H9 (cell line): ENCODE results near the gene PRKAG2. TPM values are rescaled to one million over a fixed set of nuclear protein-coding genes. Genes with fewer than 3 reads are reported as not detected.

Experiments used
- DNase-seq: peaks from one replicate; pipeline ENCODE4 v3.0.0-alpha.2; 2017
- H2AFZ ChIP-seq: one replicate; pipeline ENCODE4 v1.6.1; 2013; ENCODE audit warnings: mild to moderate bottlenecking, low read length, control low read depth, moderate library complexity
- H2AK5ac ChIP-seq: 2 replicates; pipeline ENCODE4 v1.6.1; 2013; ENCODE audit warnings: low read length, control low read depth, mixed read lengths; ENCODE audit not compliant: insufficient read length
- H2BK120ac ChIP-seq: one replicate; pipeline ENCODE4 v1.6.1; 2013; ENCODE audit warnings: low read depth, mild to moderate bottlenecking, low read length, control low read depth, inconsistent platforms; ENCODE audit not compliant: poor library complexity, severe bottlenecking
- H2BK12ac ChIP-seq: 2 replicates; pipeline ENCODE4 v1.6.1; 2013; ENCODE audit warnings: low read length, control low read depth, mixed read lengths, low read depth; ENCODE audit not compliant: insufficient read length
- H2BK15ac ChIP-seq: 2 replicates; pipeline ENCODE4 v1.6.1; 2013; ENCODE audit warnings: low read depth, low read length, control low read depth
- H2BK20ac ChIP-seq: one replicate; pipeline ENCODE4 v1.6.1; 2013; ENCODE audit warnings: low read depth, mild to moderate bottlenecking, low read length, control low read depth, inconsistent platforms; ENCODE audit not compliant: poor library complexity, severe bottlenecking
- H2BK5ac ChIP-seq: 2 replicates; pipeline ENCODE4 v1.6.1; 2013; ENCODE audit warnings: low read length, control low read depth, mixed read lengths; ENCODE audit not compliant: insufficient read length
- H3K14ac ChIP-seq: 2 replicates; pipeline ENCODE4 v1.6.1; 2013; ENCODE audit warnings: low read length, control low read depth; ENCODE audit not compliant: insufficient read depth
- H3K18ac ChIP-seq: 2 replicates; pipeline ENCODE4 v1.6.1; 2013; ENCODE audit warnings: low read depth, mild to moderate bottlenecking, mixed read lengths, low read length, control low read depth; ENCODE audit not compliant: insufficient read length
- H3K23ac ChIP-seq: 2 replicates; pipeline ENCODE4 v1.6.1; 2013; ENCODE audit warnings: low read length, control low read depth, mixed read lengths, low read depth; ENCODE audit not compliant: insufficient read length
- H3K23me2 ChIP-seq: 2 replicates; pipeline ENCODE4 v1.6.1; 2013; ENCODE audit warnings: low read depth, mild to moderate bottlenecking, mixed read lengths, low read length, control low read depth; ENCODE audit not compliant: insufficient read length, poor library complexity, severe bottlenecking
- H3K27ac ChIP-seq: 2 replicates; pipeline ENCODE4 v1.5.1; 2013; ENCODE audit warnings: low read length, control low read depth, mixed read lengths, low read depth; ENCODE audit not compliant: insufficient read length
- H3K27me3 ChIP-seq: 2 replicates; pipeline ENCODE4 v1.6.1; 2013; ENCODE audit warnings: low read length, control low read depth, inconsistent platforms; ENCODE audit not compliant: insufficient read depth
- H3K4ac ChIP-seq: 2 replicates; pipeline ENCODE4 v1.6.1; 2013; ENCODE audit warnings: low read depth, mild to moderate bottlenecking, control low read depth, inconsistent platforms, low read length, moderate library complexity
- H3K4me1 ChIP-seq: 2 replicates; pipeline ENCODE4 v1.6.1; 2013; ENCODE audit warnings: low read length, control low read depth, inconsistent platforms; ENCODE audit not compliant: insufficient read depth
- H3K4me2 ChIP-seq: 2 replicates; pipeline ENCODE4 v1.6.1; 2013; ENCODE audit warnings: low read length, control low read depth, mixed read lengths; ENCODE audit not compliant: insufficient read length, insufficient read depth
- H3K56ac ChIP-seq: 2 replicates; pipeline ENCODE4 v1.6.1; 2013; ENCODE audit warnings: low read depth, mild to moderate bottlenecking, mixed read lengths, low read length, control low read depth; ENCODE audit not compliant: insufficient read length
- H3K79me1 ChIP-seq: 2 replicates; pipeline ENCODE4 v1.6.1; 2013; ENCODE audit warnings: low read depth, mild to moderate bottlenecking, moderate library complexity, low read length, control low read depth, inconsistent platforms; ENCODE audit not compliant: insufficient read depth, poor library complexity, severe bottlenecking
- H3K79me2 ChIP-seq: 2 replicates; pipeline ENCODE4 v1.6.1; 2013; ENCODE audit warnings: low read length, control low read depth, inconsistent platforms; ENCODE audit not compliant: insufficient read depth
- H3K9ac ChIP-seq: 2 replicates; pipeline ENCODE4 v1.6.1; 2013; ENCODE audit warnings: low read length, control low read depth, mixed read lengths; ENCODE audit not compliant: insufficient read length; ENCODE audit errors: extremely low read depth
- H3K9me3 ChIP-seq: one replicate; pipeline ENCODE4 v1.6.1; 2013; ENCODE audit warnings: low read depth, low read length, inconsistent platforms; ENCODE audit not compliant: control insufficient read depth
- H3T11ph ChIP-seq: one replicate; pipeline ENCODE4 v1.6.1; 2013; ENCODE audit warnings: mild to moderate bottlenecking, low read length, control low read depth, inconsistent platforms
- H4K20me1 ChIP-seq: one replicate; pipeline ENCODE4 v1.6.1; 2013; ENCODE audit not compliant: control insufficient read depth, insufficient read length, insufficient read depth
- H4K5ac ChIP-seq: 2 replicates; pipeline ENCODE4 v1.6.1; 2013; ENCODE audit warnings: low read depth, mild to moderate bottlenecking, mixed read lengths, low read length, control low read depth; ENCODE audit not compliant: insufficient read length
- H4K8ac ChIP-seq: replicated peaks from 2 replicates; pipeline ENCODE4 v1.6.1; 2013; ENCODE audit warnings: low read length, control low read depth, mixed read lengths, low read depth; ENCODE audit not compliant: insufficient read length
- H4K91ac ChIP-seq: 2 replicates; pipeline ENCODE4 v1.6.1; 2013; ENCODE audit warnings: low read depth, mild to moderate bottlenecking, moderate library complexity, mixed read lengths, low read length, control low read depth; ENCODE audit not compliant: insufficient read length
- H3K27ac Mint-ChIP-seq, 3 experiments: 2 replicates in 2 of 3; 3 replicates in 1 of 3; pipeline ENCODE4 v1.8.0; 2020 to 2021; ENCODE audit warnings: mixed read lengths in 3 of 3, mild to moderate bottlenecking in 1 of 3, moderate library complexity in 1 of 3
- H3K27me3 Mint-ChIP-seq: 2 replicates; pipeline ENCODE4 v1.8.0; 2021; ENCODE audit warnings: low read depth, mild to moderate bottlenecking, moderate library complexity, mixed read lengths
- H3K36me3 Mint-ChIP-seq, 3 experiments: 2 replicates in 2 of 3; 3 replicates in 1 of 3; pipeline ENCODE4 v1.8.0; 2020 to 2021; ENCODE audit warnings: low read depth in 3 of 3, mixed read lengths in 3 of 3; ENCODE audit not compliant: insufficient read depth in 1 of 3
- H3K4me1 Mint-ChIP-seq, 2 experiments: 2 replicates each; pipeline ENCODE4 v1.8.0; 2020; ENCODE audit warnings: mixed read lengths in 2 of 2
- H3K4me3 Mint-ChIP-seq, 2 experiments: 2 replicates in 1 of 2; 3 replicates in 1 of 2; pipeline ENCODE4 v1.8.0; 2020 to 2021; ENCODE audit warnings: mild to moderate bottlenecking in 2 of 2, mixed read lengths in 2 of 2, moderate library complexity in 1 of 2
- H3K9me3 Mint-ChIP-seq, 2 experiments: 2 replicates in 1 of 2; 3 replicates in 1 of 2; pipeline ENCODE4 v1.8.0; 2020; ENCODE audit warnings: mild to moderate bottlenecking in 2 of 2, mixed read lengths in 2 of 2, moderate library complexity in 1 of 2
- CTCF ChIP-seq: fragments of 200-600 bp; sonication (generic); conservative IDR thresholded peaks from 3 replicates; pipeline ENCODE4 v1.8.0; 2021; ENCODE audit warnings: antibody characterized with exemption, mild to moderate bottlenecking
- WGBS: extraction: QIAGEN DNeasy Blood & Tissue Kit; methylation state at CpG from one replicate; pipeline ENCODE4 v1.1.7; 2013; ENCODE audit warnings: missing lambda C conversion rate, low lambda C conversion rate, mixed read lengths; ENCODE audit not compliant: insufficient read length; ENCODE audit errors: extremely low coverage; 5-methylcytosine and 5-hydroxymethylcytosine counted together
- total RNA-seq: library from RNA; stranded (reverse); gene quantifications from 2 replicates; pipeline ENCODE4 v1.2.1, GENCODE V29; 2021

The PRKAG2 gene
- total RNA-seq, 1 experiment from 2014 or later, result 11.8 TPM

- Histone ChIP-seq H3K27me3 (no peaks in the 10 kb centered on the region), H4K91ac (no peak overlapping the region), H2AK5ac (no peak overlapping the region), H3K79me2 (no peaks in the 10 kb centered on the region), H3T11ph (no peak overlapping the region), H3K14ac (no peak overlapping the region), H3K23me2 (no peaks in the 10 kb centered on the region), H3K9ac (no peak overlapping the region), H3K4ac (no peak overlapping the region), H2BK20ac (no peak overlapping the region), H3K56ac (no peak overlapping the region), H2BK5ac (no peak overlapping the region), H4K8ac (no peak overlapping the region), H3K4me1 (peaks cover 5% of the 10 kb centered on the region; the same call in 1 of the 2 replicates), H3K27ac (no peak overlapping the region), H2AFZ (no peak overlapping the region), H4K20me1 (no peaks in the 10 kb centered on the region), H3K79me1 (no peaks in the 10 kb centered on the region), H3K9me3 (no peaks in the 10 kb centered on the region), H3K18ac (no peak overlapping the region), H2BK120ac (no peak overlapping the region), H4K5ac (no peak overlapping the region), H2BK12ac (no peak overlapping the region), H3K23ac (no peak overlapping the region), H3K4me2 (no peak overlapping the region), H2BK15ac (no peak overlapping the region)
- H3K36me3 Mint-ChIP-seq, result no peaks in the 10 kb centered on the region; a peak in 1 of 7 replicates
- H3K27ac Mint-ChIP-seq, result no peak overlapping the region
- H3K4me3 Mint-ChIP-seq, result no peak overlapping the region
- H3K4me1 Mint-ChIP-seq, result peaks cover 6 to 12% of the 10 kb centered on the region in 2 experiments
- H3K9me3 Mint-ChIP-seq, result no peaks in the 10 kb centered on the region
- TF ChIP-seq CTCF, result no peak
- no CpG with 5 or more reads among the region's 9 CpGs for WGBS
- no peak for DNase-seq
- H3K27me3 Mint-ChIP-seq, result peaks cover 1% of the 10 kb centered on the region; the same call in 1 of the 2 replicates
Measured at GRCh38 chr7:151730591-151730990, 146.3 kb downstream of the PRKAG2 start.
